Ishikawa (cell line): ENCODE measurements around the gene PARD3.

Source experiments
- CEBPB ChIP-seq: IDR thresholded peaks from 2 replicates; pipeline ENCODE4 v1.6.1; 2012
- CREB1 ChIP-seq: IDR thresholded peaks from 2 replicates; pipeline ENCODE4 v1.6.1; 2012; ENCODE audit warnings: low read depth
- EGR1 ChIP-seq: IDR thresholded peaks from 2 replicates; pipeline ENCODE4 v1.6.1; 2012
- EP300 ChIP-seq: IDR thresholded peaks from 2 replicates; pipeline ENCODE4 v1.6.1; 2012; ENCODE audit warnings: borderline replicate concordance
- FOXM1 ChIP-seq: IDR thresholded peaks from 2 replicates; pipeline ENCODE4 v1.6.1; 2012; ENCODE audit warnings: low read depth, borderline replicate concordance
- MAX ChIP-seq: IDR thresholded peaks from 2 replicates; pipeline ENCODE4 v1.6.1; 2012
- NFIC ChIP-seq: IDR thresholded peaks from 2 replicates; pipeline ENCODE4 v1.6.1; 2012
- RAD21 ChIP-seq: IDR thresholded peaks from 2 replicates; pipeline ENCODE4 v1.6.1; 2012; ENCODE audit warnings: low read depth
- REST ChIP-seq: IDR thresholded peaks from 2 replicates; pipeline ENCODE4 v1.6.1; 2012; ENCODE audit warnings: low read depth, mild to moderate bottlenecking
- TAF1 ChIP-seq: IDR thresholded peaks from 2 replicates; pipeline ENCODE4 v1.6.1; 2012; ENCODE audit warnings: low read depth, mild to moderate bottlenecking
- TCF12 ChIP-seq: IDR thresholded peaks from 2 replicates; pipeline ENCODE4 v1.6.1; 2012; ENCODE audit warnings: low read depth
- TEAD4 ChIP-seq: IDR thresholded peaks from 2 replicates; pipeline ENCODE4 v1.6.1; 2012
- USF1 ChIP-seq: IDR thresholded peaks from 2 replicates; pipeline ENCODE4 v1.6.1; 2012
- YY1 ChIP-seq: IDR thresholded peaks from 2 replicates; pipeline ENCODE4 v1.6.1; 2012; ENCODE audit warnings: low read depth
- ZBTB7A ChIP-seq: IDR thresholded peaks from 2 replicates; pipeline ENCODE4 v1.6.1; 2012; ENCODE audit warnings: low read depth

PARD3 gene

GRCh38 chr10:34553747-34554146 lies 261.3 kb downstream of the PARD3 start:
- TF ChIP-seq TCF12 (no peak), YY1 (no peak), RAD21 (no peak)

GRCh38 chr10:34551295-34551694 lies 263.8 kb downstream of the PARD3 start:
- no peak for TF ChIP-seq NFIC
- no peak for TF ChIP-seq RAD21
- TF ChIP-seq CREB1, result no peak
- no peak for TF ChIP-seq USF1
- no peak for TF ChIP-seq EP300

GRCh38 chr10:34549953-34550352 lies 265.1 kb downstream of the PARD3 start:
- TF ChIP-seq ZBTB7A, result no peak
- no peak for TF ChIP-seq TAF1
- no peak for TF ChIP-seq RAD21
- no peak for TF ChIP-seq EP300
- no peak for TF ChIP-seq MAX
- TF ChIP-seq YY1, result no peak
- TF ChIP-seq CREB1, result no peak
- no peak for TF ChIP-seq USF1
- TF ChIP-seq EGR1, result no peak
- TF ChIP-seq TCF12, result no peak
- TF ChIP-seq TEAD4, result no peak
- no peak for TF ChIP-seq NFIC
- TF ChIP-seq FOXM1, result no peak
- TF ChIP-seq REST, result no peak
- TF ChIP-seq CEBPB, result no peak

GRCh38 chr10:34549001-34549400 lies 266.1 kb downstream of the PARD3 start:
- TF ChIP-seq TEAD4 (no peak), EGR1 (no peak), ZBTB7A (no peak), USF1 (no peak), YY1 (no peak), NFIC (no peak), FOXM1 (no peak), CEBPB (no peak), TAF1 (no peak), MAX (no peak), RAD21 (no peak), CREB1 (no peak)

GRCh38 chr10:34548466-34548865 lies 266.6 kb downstream of the PARD3 start:
- no peak for TF ChIP-seq EP300
- no peak for TF ChIP-seq USF1

- TF ChIP-seq NFIC (no peak), TAF1 (no peak)
These were observed 267.4 kb downstream of the PARD3 start for GRCh38 chr10:34547695-34548094.

- TF ChIP-seq EGR1 (no peak), REST (no peak), TEAD4 (no peak)
These were observed 267.8 kb downstream of the PARD3 start for GRCh38 chr10:34547291-34547690.
